Measurements from ENCODE around the gene PPP2R5A. TPM values are rescaled to one million over a fixed set of nuclear protein-coding genes. Genes with fewer than 3 reads are reported as not detected.

Gene PPP2R5A
- total RNA-seq, 1 donor from 2014 or later: 17.5 TPM

DNA sequence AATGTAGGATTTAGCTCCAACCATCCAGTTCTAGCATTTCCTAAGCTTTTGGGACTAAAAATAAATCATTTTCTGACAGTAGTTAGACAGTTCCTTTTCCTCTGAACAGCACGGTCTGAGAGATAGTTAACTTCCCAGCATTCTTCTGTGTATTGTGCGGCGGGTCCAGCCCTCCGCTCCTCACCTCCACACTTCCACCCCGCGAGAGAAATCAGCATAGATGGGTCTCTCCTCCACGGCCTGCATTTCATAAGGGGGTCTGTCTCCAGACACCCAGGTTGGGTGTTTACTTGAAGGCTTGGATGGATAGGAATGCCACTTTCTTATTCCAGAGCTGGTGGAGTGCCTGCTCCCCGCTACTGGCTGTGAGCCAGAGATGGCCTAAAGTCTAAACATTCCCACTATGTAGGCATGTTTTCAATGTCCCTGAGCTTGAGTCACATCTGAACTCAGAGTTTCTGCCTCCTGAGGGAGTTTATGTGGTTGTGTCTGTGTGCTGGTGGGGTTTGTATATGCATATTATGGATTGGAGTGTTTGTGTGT, 38.0 kb upstream of the PPP2R5A start:
- no peak for DNase-seq (ENCODE audit: extremely low spot score, unreplicated experiment)
- no peak overlapping the region for H3K4me3 Mint-ChIP-seq (ENCODE audit: unreplicated experiment)
- H3K9me3 Mint-ChIP-seq (ENCODE audit: unreplicated experiment): no peaks in the 10 kb centered on the region
- H3K27me3 Mint-ChIP-seq (ENCODE audit: unreplicated experiment): no peaks in the 10 kb centered on the region
- TF ChIP-seq, protein P1, sequence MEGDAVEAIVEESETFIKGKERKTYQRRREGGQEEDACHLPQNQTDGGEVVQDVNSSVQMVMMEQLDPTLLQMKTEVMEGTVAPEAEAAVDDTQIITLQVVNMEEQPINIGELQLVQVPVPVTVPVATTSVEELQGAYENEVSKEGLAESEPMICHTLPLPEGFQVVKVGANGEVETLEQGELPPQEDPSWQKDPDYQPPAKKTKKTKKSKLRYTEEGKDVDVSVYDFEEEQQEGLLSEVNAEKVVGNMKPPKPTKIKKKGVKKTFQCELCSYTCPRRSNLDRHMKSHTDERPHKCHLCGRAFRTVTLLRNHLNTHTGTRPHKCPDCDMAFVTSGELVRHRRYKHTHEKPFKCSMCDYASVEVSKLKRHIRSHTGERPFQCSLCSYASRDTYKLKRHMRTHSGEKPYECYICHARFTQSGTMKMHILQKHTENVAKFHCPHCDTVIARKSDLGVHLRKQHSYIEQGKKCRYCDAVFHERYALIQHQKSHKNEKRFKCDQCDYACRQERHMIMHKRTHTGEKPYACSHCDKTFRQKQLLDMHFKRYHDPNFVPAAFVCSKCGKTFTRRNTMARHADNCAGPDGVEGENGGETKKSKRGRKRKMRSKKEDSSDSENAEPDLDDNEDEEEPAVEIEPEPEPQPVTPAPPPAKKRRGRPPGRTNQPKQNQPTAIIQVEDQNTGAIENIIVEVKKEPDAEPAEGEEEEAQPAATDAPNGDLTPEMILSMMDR (IDR thresholded peaks at IDR 0.05): no peak
- H3K27ac Mint-ChIP-seq (ENCODE audit: unreplicated experiment): peak overlapping the region; percentile 62
- peaks cover 16% of the 10 kb centered on the region for H3K4me1 Mint-ChIP-seq (ENCODE audit: unreplicated experiment)
- no peaks in the 10 kb centered on the region for H3K36me3 Mint-ChIP-seq (ENCODE audit: unreplicated experiment)

DNA sequence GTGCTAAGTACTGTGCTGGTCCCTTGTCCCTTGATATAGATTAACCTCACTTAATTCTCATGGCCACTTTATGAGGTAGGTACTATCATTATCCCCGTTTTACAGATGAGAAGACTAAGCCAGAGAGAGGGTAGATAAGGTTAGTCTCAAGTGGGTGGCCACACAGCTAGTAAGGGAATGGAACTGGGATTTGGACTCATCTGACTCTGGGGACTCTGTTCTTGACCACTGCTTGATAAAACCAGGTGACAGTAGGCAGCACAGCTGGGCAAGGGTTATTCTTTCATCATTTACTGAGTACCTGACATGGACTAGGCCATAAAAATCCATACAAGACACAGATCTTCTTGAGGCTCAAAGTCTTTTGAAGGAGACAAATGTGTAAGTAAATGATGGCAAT, 37.2 kb upstream of the PPP2R5A start:
- H3K27ac Mint-ChIP-seq (ENCODE audit: unreplicated experiment): no peak overlapping the region
- H3K9me3 Mint-ChIP-seq (ENCODE audit: unreplicated experiment): no peaks in the 10 kb centered on the region
- DNase-seq (ENCODE audit: extremely low spot score, unreplicated experiment): no peak
- no peaks in the 10 kb centered on the region for H3K27me3 Mint-ChIP-seq (ENCODE audit: unreplicated experiment)
- TF ChIP-seq, protein P1 (IDR thresholded peaks at IDR 0.05): no peak
- H3K4me1 Mint-ChIP-seq (ENCODE audit: unreplicated experiment): peaks cover 16% of the 10 kb centered on the region
- H3K4me3 Mint-ChIP-seq (ENCODE audit: unreplicated experiment): no peak overlapping the region
- H3K36me3 Mint-ChIP-seq (ENCODE audit: unreplicated experiment): no peaks in the 10 kb centered on the region

DNA sequence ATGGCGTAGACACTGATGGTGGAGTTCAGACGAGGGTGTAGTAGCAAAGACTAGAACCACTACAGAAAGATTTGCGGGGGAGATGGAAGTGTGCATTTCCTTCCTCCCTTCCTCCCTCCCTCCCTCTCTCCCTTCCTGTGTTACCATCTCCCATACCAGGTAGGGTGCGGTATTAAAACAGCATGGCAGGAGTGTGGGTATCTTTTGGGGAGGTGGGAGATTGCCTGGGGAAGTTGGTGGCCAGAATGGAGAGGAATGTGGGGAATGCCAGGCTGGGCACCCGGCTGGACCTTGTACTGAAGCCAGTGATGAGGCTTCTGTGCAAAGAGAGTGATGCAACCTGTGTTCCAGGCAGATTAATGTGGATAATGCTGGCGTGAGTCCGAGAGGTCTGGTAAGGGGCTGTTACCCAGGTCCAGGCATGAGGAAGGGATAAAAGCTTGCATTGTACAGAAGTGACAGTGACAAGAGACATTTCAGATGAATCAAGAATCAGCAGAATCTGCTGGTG, 30.3 kb upstream of the PPP2R5A start:
- Mint-ChIP-seq H3K4me1 (ENCODE audit: unreplicated experiment) (no peaks in the 10 kb centered on the region), H3K27me3 (ENCODE audit: unreplicated experiment) (no peaks in the 10 kb centered on the region), H3K9me3 (ENCODE audit: unreplicated experiment) (no peaks in the 10 kb centered on the region), H3K36me3 (ENCODE audit: unreplicated experiment) (no peaks in the 10 kb centered on the region), H3K27ac (ENCODE audit: unreplicated experiment) (no peak overlapping the region), H3K4me3 (ENCODE audit: unreplicated experiment) (no peak overlapping the region)
- TF ChIP-seq, protein P1 (IDR thresholded peaks at IDR 0.05): no peak
- DNase-seq (ENCODE audit: extremely low spot score, unreplicated experiment): peak; percentile 40

- Mint-ChIP-seq H3K27me3 (ENCODE audit: unreplicated experiment) (no peaks in the 10 kb centered on the region), H3K27ac (ENCODE audit: unreplicated experiment) (no peak overlapping the region), H3K9me3 (ENCODE audit: unreplicated experiment) (no peaks in the 10 kb centered on the region), H3K36me3 (ENCODE audit: unreplicated experiment) (no peaks in the 10 kb centered on the region), H3K4me3 (ENCODE audit: unreplicated experiment) (no peak overlapping the region), H3K4me1 (ENCODE audit: unreplicated experiment) (no peaks in the 10 kb centered on the region)
- TF ChIP-seq, protein P1 (IDR thresholded peaks at IDR 0.05): no peak
- peak; percentile 42 for DNase-seq (ENCODE audit: extremely low spot score, unreplicated experiment)
Observed at GRCh38 chr1:212255705-212256307, 29.4 kb upstream of the PPP2R5A start.

DNA sequence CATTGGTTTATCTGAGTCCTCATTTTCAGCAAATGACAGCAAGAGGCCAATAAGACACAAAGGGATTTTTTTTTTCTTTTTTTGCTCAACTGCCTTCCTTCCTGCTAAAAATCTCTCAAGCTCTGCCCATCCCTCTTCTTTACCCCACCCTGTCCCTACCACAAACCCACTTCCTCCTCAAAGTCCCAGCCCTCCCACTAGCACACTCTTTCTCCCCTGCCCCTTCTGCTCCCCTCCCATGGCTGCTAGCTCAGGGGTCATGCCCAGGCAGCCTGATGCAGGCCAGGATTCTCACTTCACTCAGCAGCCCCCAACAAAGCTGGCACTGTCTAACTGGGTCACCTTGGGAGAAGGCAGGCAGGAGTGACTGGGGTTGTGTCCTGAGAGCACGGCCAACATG, 28.8 kb upstream of the PPP2R5A start:
- Mint-ChIP-seq H3K4me3 (ENCODE audit: unreplicated experiment) (no peak overlapping the region), H3K4me1 (ENCODE audit: unreplicated experiment) (no peaks in the 10 kb centered on the region), H3K27ac (ENCODE audit: unreplicated experiment) (no peak overlapping the region), H3K9me3 (ENCODE audit: unreplicated experiment) (no peaks in the 10 kb centered on the region), H3K36me3 (ENCODE audit: unreplicated experiment) (no peaks in the 10 kb centered on the region), H3K27me3 (ENCODE audit: unreplicated experiment) (no peaks in the 10 kb centered on the region)
- TF ChIP-seq, protein P1 (IDR thresholded peaks at IDR 0.05): no peak
- peak; percentile 76 for DNase-seq (ENCODE audit: extremely low spot score, unreplicated experiment)

All from osteocyte (in vitro differentiated cells).